HL-60/S4 treated with retinoic acid at 250 ng/mL for 4 days and 3 days (cell line): ENCODE results near the gene MFSD6L.
"Not testable (repeated sequence)": the region's sequence is repeated elsewhere in the genome, so short reads cannot be mapped to it uniquely, and the experiment has no call there.

Experiments
- in situ Hi-C: fragments of 300-500 bp; cut with MboI; formaldehyde crosslinking; loops from 2 replicates; pipeline ENCODE4 v1.7.0; 2022; ENCODE audit warnings: low sequenced_read_pairs

MFSD6L gene

GRCh38 chr17:8826808-8827435 is 27.8 kb upstream of the MFSD6L start:
- in situ Hi-C loops = no loop called here

- in situ Hi-C loops = no loop called here
Measured at GRCh38 chr17:8825802-8826201, 26.6 kb upstream of the MFSD6L start.

GRCh38 chr17:8823279-8823678 is 24.1 kb upstream of the MFSD6L start:
- in situ Hi-C loops = no loop called here

GRCh38 chr17:8822401-8823035 is 23.4 kb upstream of the MFSD6L start:
- in situ Hi-C loops = no loop called here

GRCh38 chr17:8821446-8822105 is 22.4 kb upstream of the MFSD6L start:
- in situ Hi-C loops = no loop called here

- in situ Hi-C loops = no loop called here
Measured at GRCh38 chr17:8820311-8821010, 21.3 kb upstream of the MFSD6L start.

GRCh38 chr17:8818654-8819330 is 19.6 kb upstream of the MFSD6L start:
- in situ Hi-C loops = no loop called here

- in situ Hi-C loops = no loop called here
Measured at GRCh38 chr17:8818047-8818446, 18.9 kb upstream of the MFSD6L start.

- in situ Hi-C loops = no loop called here
Measured at GRCh38 chr17:8806926-8807550, 7.9 kb upstream of the MFSD6L start.

- in situ Hi-C loops = no loop called here
Measured at GRCh38 chr17:8806253-8806925, 7.2 kb upstream of the MFSD6L start.

GRCh38 chr17:8805396-8805795 is 6.2 kb upstream of the MFSD6L start:
- in situ Hi-C loops = not testable (repeated sequence)

GRCh38 chr17:8803531-8804420 is 4.6 kb upstream of the MFSD6L start:
- in situ Hi-C loops = no loop called here

- in situ Hi-C loops = no loop called here
Measured at GRCh38 chr17:8801135-8801840, 2.1 kb upstream of the MFSD6L start.

GRCh38 chr17:8800656-8801055 is 1.5 kb upstream of the MFSD6L start:
- in situ Hi-C loops = no loop called here

- in situ Hi-C loops = no loop called here
Measured at GRCh38 chr17:8799570-8800212, 526 bp upstream of the MFSD6L start.

GRCh38 chr17:8798176-8798845 is 854 bp downstream of the MFSD6L start:
- in situ Hi-C loops = no loop called here

- in situ Hi-C loops = no loop called here
Measured at GRCh38 chr17:8797621-8798175, 1.5 kb downstream of the MFSD6L start.
